GM18502 (cell line): ENCODE measurements around the gene C1orf94.

Experiments used
- ATAC-seq: cut with Tn5 transposase; IDR thresholded peaks from one replicate; pipeline ENCODE4 v1.9.1; 2021; ENCODE audit warnings: mild to moderate bottlenecking; ENCODE audit not compliant: unreplicated experiment, poor library complexity

C1orf94 gene

DNA sequence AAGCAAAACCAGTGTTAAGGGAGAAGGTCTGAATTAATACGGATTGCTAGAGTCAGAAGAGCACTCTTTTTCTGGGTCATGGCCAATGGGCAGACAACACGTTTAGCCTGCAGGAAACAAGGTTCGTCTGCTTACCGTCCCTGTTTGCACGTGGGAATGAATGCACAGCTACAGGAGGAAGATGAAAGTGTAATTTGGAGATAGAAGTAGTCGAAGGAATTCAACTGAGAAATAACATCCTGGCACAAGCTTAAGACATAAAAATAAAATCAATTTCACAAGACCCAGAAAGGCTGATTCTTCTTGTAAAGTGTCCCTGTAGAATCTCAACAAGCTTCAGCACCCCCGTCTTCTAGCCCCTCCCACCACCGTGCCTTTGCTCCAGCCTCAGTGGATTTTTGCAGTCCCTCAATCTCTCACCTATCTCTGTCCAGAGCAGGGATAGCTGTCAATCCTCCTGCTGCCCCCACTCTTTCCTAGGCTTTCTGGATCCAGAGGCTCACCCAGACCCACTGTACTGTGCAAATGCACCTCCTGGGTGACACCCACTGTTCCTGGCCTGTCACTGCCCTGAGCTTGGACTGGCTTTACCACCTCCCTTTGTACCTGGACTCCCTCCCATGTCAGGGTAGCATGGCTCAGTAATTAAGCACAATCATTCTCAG is 60.6 kb downstream of the C1orf94 start:
- no peak for ATAC-seq

DNA sequence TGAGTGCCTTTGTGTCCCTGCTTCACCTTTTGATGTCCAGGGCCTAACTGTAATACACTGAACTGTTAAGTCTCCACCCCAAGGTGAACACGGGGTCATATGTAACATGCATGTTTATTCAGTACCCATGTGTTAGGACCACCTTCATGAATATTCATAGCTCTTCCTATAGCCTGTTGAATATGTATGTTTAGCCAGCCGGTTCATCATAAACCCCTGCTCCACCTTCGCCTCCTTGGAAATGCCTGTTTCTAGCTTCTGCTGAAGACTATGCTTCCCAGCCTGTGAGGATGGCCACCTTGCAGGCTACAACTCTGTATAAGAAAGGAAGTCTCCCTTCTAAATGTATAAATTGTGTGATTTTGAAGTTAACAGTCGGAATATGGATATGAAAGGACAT is 69.3 kb downstream of the C1orf94 start:
- no peak for ATAC-seq

DNA sequence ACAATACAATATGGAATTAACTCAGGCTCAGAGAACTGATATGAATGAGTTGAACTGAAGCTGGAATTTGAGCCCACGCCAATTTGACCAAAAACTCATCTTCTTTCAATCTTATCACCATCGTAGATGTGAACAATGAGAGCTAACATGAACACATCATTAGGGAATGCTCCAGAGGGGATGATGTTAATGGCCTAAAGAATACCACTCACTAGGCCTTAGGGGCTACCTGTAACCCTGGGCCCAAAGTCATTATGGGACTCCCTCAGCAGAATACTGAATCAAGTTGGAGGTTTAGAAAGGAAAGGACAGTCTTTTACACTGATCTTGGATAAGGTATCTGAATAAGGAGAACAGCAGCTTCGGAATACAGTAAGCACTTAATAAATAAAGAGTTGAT is 73.6 kb downstream of the C1orf94 start:
- no peak for ATAC-seq

DNA sequence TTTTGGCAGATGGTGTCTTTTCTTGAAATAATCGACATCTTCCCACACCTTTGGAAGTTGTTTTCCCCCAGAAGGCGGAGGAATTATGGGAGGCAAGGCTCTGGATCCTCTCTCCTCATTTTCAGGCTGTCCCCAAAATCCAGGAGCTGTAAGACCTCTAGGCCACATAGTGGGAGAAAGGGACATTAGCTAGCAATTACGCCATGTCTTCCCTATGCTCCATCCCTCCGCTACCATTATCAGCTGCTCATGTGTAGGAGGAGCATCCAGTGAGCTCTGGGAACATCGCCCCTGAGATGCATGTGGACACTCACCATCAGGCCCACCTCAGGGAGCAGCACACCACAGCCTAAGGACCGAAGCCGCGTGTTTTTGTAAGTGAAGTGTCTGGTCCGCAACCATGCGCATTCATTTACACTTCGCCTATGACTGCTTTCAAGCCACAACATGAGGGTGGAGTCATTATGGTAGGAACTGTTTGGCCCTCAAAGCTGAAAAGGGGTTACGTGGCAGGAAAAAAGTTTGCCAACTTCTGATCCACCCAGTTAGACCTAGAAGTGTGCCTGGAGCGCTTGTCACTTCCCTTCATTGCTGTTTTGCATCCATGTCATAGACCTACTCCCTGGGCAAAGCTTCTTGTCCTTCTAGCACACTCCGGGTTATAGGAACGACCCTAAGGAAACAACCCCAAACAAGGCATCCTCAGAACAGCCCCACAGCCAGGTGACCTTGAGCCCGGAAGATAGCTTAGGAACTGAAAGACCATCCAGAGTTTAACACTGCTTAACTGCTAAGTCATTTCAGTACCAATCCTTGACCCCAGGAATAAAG is 85.5 kb downstream of the C1orf94 start:
- ATAC-seq = no peak

DNA sequence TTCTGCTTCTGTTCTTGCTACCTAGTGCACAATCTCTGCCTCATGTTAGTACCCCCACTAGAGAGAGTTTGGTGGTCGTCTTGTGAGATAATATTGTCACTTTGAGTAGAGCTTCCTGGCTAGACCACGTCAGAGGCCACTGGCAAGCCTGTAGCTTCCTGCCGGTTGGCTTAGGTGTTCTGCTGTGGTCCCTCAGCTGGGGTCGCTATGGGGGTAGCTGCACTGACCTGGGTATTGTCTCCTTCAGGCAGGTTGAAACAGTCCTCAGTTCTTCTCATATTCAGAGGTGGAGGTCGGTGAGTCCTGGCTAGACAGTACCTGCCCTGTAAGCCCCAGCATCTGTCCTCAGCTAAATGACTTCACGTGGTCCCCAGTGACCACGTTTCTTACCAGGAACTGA is 86.2 kb downstream of the C1orf94 start:
- no peak for ATAC-seq

DNA sequence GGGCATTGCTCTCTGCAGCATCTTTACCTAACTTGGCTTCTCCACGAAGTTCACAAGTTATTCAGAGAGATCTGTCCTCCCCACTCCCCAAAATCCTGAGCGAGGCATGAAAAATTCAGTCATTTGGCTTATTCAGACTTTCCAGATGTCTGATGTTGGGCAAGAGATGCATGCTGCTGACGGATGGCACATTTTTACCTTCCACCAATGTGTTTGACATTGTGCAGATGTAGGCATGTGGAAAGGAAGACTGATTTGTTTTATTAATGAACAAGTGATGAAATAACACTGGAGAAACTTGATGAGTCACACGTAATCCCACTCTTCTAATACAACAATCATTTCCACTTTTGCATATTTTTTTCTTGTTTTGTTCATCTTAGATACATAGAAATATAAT is 86.7 kb downstream of the C1orf94 start:
- no peak for ATAC-seq

DNA sequence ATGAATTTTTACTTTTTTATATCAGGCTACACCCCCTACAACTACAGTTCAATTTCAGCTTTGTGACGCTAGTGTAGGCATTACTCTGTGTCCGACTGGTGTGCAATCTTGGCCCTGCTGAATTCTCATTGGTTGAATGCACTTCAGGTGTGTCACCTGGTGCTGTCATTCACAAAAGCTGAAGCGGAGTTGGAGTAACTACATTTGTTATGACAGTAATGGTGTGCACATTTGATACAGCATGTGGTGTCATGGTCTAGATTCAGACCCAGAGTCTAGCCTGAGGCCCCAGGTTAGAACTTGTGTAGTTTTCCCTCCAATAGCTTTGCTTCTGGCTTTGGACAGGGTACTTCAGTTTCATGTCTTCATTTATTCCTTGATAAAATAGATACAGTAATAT is 88.7 kb downstream of the C1orf94 start:
- ATAC-seq = no peak

DNA sequence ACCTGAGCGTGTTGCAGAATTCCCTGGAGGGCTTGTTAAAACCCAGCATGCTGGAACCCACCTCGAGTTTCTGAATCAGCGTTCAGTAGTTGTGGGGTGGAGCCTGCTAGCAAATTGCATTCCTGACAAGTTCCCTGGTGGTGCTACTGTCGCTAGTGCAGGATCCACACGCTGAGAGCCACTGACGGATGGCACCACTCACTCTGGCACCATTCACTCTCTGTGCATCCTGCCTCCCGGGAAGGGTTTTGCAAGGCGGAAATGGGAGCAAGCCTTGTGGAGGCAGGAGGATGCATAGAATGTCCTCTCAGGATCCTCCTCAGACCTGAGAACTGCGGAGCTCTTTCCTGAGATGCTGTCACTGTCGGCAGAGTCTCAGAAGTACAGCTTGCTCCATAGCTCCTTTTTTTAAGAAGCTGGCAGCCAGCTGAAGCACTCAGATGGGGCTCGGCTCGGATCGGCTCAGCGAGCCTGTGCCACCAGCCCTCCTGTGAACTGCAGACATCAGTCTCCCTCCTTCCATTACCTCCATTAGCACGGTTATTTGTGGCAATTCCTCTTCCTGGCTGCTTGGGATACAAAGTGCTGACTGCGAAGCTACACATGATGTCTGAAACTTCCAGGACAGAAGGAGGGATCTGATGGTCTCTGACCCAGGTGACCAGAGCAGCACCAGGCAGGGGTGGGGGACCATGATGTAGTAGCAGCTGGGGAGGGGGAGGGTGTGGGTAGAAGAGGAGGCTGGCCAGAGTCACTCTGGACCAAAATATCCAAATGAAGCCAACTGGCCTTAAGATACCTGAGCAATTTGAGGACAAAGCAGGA is 89.6 kb downstream of the C1orf94 start:
- no peak for ATAC-seq

DNA sequence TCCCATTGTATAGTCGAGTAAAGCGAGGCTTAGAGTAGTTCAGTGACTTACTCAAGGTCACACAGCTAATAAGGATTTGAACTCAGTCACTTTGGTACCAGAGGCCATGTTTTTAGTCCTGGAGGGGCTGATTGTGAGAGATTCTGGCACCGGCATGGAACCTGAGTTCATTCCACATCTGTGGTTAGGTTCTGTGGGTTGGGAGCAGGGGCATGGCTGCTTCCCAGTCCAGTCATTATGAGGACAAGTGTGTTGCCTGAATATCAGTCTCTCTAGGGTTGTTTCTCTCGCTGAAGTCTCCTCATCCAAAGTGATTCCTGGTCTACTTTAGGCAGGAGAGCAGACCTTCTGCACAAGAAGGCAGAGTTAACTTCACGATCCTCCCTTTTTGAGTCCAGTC is 90.6 kb downstream of the C1orf94 start:
- ATAC-seq = no peak

DNA sequence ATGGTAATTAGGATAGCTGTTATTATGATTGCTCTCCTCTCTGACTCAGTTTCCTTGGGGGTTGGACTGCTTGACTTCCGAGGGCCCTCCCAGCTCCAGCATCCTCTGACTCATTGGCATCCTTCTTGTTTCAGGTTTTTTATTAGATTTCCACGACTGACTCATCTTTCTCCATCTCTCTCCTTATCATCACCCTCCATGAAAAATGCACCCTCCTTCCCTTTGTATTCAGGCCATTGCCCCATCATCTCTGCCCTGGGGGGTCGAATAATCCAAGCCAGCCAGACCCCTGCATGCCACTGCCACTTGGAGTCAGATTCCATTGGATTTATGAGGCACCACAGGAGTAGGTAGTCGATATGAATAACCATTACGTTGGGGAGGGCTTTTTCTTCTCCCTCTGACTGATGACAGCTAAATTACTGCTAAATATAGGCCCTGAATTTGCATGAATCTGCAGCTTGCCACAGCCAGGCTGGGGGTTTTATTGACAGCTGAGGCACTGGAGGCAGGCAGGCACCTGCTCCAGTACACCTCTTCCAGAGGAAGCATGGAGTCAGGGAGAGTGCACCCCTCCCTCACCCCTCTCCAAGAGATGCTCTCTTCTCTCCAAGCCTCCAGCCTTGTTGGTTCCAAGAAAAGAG is 91.7 kb downstream of the C1orf94 start:
- no peak for ATAC-seq
